Large intestine (tissue), 3 donors: ENCODE data around the gene TNN. TPM values are rescaled to one million over a fixed set of nuclear protein-coding genes. Genes with fewer than 3 reads are reported as not detected.
"Not testable (repeated sequence)": the region's sequence is repeated elsewhere in the genome, so short reads cannot be mapped to it uniquely, and the experiment has no call there.

Experiments
- DNase-seq, 2 donors: peaks; one replicate each; pipeline versions ENCODE4 v3.0.0 to v3.0.0-alpha.2; 2013
- H3K27ac ChIP-seq: one replicate; pipeline ENCODE4 v1.5.1; 2013; ENCODE audit warnings: low read length
- H3K27me3 ChIP-seq: 2 replicates; pipeline ENCODE4 v1.6.1; 2013; ENCODE audit warnings: low read length; ENCODE audit not compliant: control insufficient read depth, insufficient read depth
- H3K36me3 ChIP-seq: 2 replicates; pipeline ENCODE4 v1.6.1; 2013; ENCODE audit warnings: low read length; ENCODE audit not compliant: control insufficient read depth, insufficient read depth
- H3K4me1 ChIP-seq: one replicate; pipeline ENCODE4 v1.6.1; 2013; ENCODE audit warnings: low read length; ENCODE audit not compliant: control insufficient read depth, insufficient read depth
- H3K4me3 ChIP-seq: one replicate; pipeline ENCODE4 v1.5.1; 2013; ENCODE audit warnings: low read length
- H3K9me3 ChIP-seq: one replicate; pipeline ENCODE4 v1.6.1; 2013; ENCODE audit warnings: mild to moderate bottlenecking, low read depth, low read length, moderate library complexity; ENCODE audit not compliant: control insufficient read depth
- WGBS: methylation state at CpG from one replicate; pipeline ENCODE4 v1.1.5; 2013; ENCODE audit warnings: low lambda C conversion rate; ENCODE audit not compliant: insufficient coverage; 5-methylcytosine and 5-hydroxymethylcytosine counted together
- polyA plus RNA-seq: library from polyadenylated mRNA; unstranded; fragments of 120-200 nt; gene quantifications from one replicate; pipeline ENCODE4 v1.2.1, GENCODE V29; 2013

Gene TNN
- polyA plus RNA-seq, 1 donor, result 0.70 TPM

GRCh38 chr1:175037416-175037815, 30.2 kb upstream of the TNN start:
- no CpG with 5 or more reads among the region's 7 CpGs for WGBS
- Histone ChIP-seq H3K4me1 (no peaks in the 10 kb centered on the region), H3K9me3 (no peaks in the 10 kb centered on the region)

GRCh38 chr1:175040324-175040879, 27.2 kb upstream of the TNN start:
- Histone ChIP-seq H3K9me3 (no peaks in the 10 kb centered on the region), H3K27me3 (peaks cover 11% of the 10 kb centered on the region), H3K27ac (no peak overlapping the region), H3K4me3 (no peak overlapping the region), H3K4me1 (no peaks in the 10 kb centered on the region), H3K36me3 (no peaks in the 10 kb centered on the region)
- no peak for DNase-seq
- no CpG with 5 or more reads among the region's 4 CpGs for WGBS

More at GRCh38 chr1:175037416-175037815, 30.2 kb upstream of the TNN start:
- no peak for DNase-seq
- peaks cover 7% of the 10 kb centered on the region for H3K27me3 ChIP-seq
- no peak overlapping the region for H3K4me3 ChIP-seq
- no peaks in the 10 kb centered on the region for H3K36me3 ChIP-seq
- no peak overlapping the region for H3K27ac ChIP-seq

DNA sequence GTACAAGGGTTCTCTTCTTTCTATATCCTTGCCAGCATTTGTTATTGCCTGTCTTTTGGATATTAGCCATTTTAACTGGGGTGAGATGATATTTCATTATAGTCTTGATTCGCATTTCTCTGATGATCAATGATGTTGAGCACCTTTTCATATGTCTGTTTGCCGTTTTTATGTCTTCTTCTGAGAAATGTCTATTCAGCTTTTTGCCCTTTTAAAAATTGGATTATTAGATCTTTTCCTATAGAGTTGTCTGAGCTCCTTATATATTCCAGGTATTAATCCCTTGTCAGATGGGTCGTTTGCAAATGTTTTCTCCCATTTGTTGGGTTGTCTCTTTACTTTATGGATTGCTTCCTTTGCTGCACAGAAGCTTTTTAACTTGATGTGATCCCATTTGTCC, 25.0 kb upstream of the TNN start:
- peaks cover 11% of the 10 kb centered on the region for H3K27me3 ChIP-seq
- no peak overlapping the region for H3K4me3 ChIP-seq
- DNase-seq, result no peak
- H3K9me3 ChIP-seq, result no peaks in the 10 kb centered on the region
- no peaks in the 10 kb centered on the region for H3K36me3 ChIP-seq
- no peaks in the 10 kb centered on the region for H3K4me1 ChIP-seq
- WGBS, result 100% methylated on average over 2 of the region's 3 CpGs
- H3K27ac ChIP-seq, result no peak overlapping the region

- Histone ChIP-seq H3K4me3 (no peak overlapping the region), H3K4me1 (no peaks in the 10 kb centered on the region), H3K9me3 (no peaks in the 10 kb centered on the region), H3K36me3 (no peaks in the 10 kb centered on the region), H3K27me3 (peaks cover 11% of the 10 kb centered on the region), H3K27ac (no peak overlapping the region)
- 53% methylated on average over 3 of the region's 19 CpGs for WGBS
- no peak for DNase-seq
Observed at GRCh38 chr1:175043824-175044223, 23.8 kb upstream of the TNN start.

GRCh38 chr1:175044591-175044990, 23.0 kb upstream of the TNN start:
- DNase-seq, H3K4me3 ChIP-seq, H3K27ac ChIP-seq, H3K9me3 ChIP-seq, H3K4me1 ChIP-seq, H3K36me3 ChIP-seq: not testable (repeated sequence)
- H3K27me3 ChIP-seq, result peaks cover 13% of the 10 kb centered on the region
- no CpG with 5 or more reads among the region's 18 CpGs for WGBS

DNA sequence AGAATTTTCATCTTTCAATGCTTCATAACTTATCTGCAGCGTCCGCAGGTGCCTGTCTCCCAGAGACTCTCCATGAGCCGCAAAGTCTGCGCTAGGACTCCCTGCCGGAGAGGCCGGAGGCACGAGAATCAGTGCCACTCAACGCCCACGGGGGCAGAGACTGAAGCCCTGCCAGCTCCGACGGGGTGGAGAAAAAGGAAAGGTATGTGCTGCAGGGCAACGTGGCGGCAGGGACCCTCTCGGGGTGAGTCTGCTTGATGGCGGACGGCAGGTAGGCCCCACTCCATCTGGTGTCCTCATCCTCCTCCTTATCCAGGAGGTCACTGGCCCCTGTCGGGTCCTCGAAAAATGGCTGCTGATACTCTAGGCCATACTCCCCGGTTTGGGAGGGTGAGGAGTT, 22.5 kb upstream of the TNN start:
- H3K36me3 ChIP-seq, result no peaks in the 10 kb centered on the region
- no peaks in the 10 kb centered on the region for H3K4me1 ChIP-seq
- H3K4me3 ChIP-seq, result no peak overlapping the region
- WGBS, result no CpG with 5 or more reads among the region's 19 CpGs
- H3K27ac ChIP-seq, result no peak overlapping the region
- H3K27me3 ChIP-seq, result peaks cover 10% of the 10 kb centered on the region
- no peak for DNase-seq
- H3K9me3 ChIP-seq, result no peaks in the 10 kb centered on the region

DNA sequence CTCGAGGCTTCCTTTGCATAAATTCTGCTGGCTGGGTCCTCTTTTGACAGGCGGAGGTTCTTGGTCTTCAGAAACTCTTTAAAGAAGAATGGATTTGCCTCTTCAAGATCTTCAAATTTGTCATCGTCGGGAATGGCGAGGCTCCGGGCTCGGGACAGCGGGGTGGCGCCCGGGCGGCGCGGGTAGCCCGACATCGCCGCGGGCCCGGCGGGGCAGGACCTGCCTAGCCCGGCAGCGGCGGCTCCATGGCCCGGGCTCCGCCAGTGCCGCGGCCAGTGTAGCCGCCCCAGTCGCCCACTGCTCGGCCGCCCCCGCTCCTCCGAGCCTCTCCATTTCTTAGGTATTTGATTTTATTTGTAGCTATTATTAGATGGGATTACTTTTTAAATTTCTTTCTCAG, 22.1 kb upstream of the TNN start:
- no CpG with 5 or more reads among the region's 32 CpGs for WGBS
- Histone ChIP-seq H3K4me3 (no peak overlapping the region), H3K27ac (no peak overlapping the region), H3K27me3 (peaks cover 6% of the 10 kb centered on the region), H3K4me1 (no peaks in the 10 kb centered on the region), H3K9me3 (no peaks in the 10 kb centered on the region), H3K36me3 (no peaks in the 10 kb centered on the region)
- DNase-seq, result no peak

GRCh38 chr1:175050992-175051391, 16.6 kb upstream of the TNN start:
- DNase-seq, result no peak
- Histone ChIP-seq H3K27me3 (peaks cover 3% of the 10 kb centered on the region), H3K36me3 (no peaks in the 10 kb centered on the region), H3K9me3 (no peaks in the 10 kb centered on the region), H3K4me1 (no peaks in the 10 kb centered on the region), H3K4me3 (no peak overlapping the region), H3K27ac (no peak overlapping the region)
- no CpG with 5 or more reads among the region's 2 CpGs for WGBS

GRCh38 chr1:175054736-175055135, 12.9 kb upstream of the TNN start:
- DNase-seq, result no peak
- H3K36me3 ChIP-seq, result no peaks in the 10 kb centered on the region
- no peaks in the 10 kb centered on the region for H3K9me3 ChIP-seq
- H3K4me1 ChIP-seq, result no peaks in the 10 kb centered on the region
- no peak overlapping the region for H3K27ac ChIP-seq
- no CpG with 5 or more reads among the region's 3 CpGs for WGBS
- no peaks in the 10 kb centered on the region for H3K27me3 ChIP-seq
- no peak overlapping the region for H3K4me3 ChIP-seq

DNA sequence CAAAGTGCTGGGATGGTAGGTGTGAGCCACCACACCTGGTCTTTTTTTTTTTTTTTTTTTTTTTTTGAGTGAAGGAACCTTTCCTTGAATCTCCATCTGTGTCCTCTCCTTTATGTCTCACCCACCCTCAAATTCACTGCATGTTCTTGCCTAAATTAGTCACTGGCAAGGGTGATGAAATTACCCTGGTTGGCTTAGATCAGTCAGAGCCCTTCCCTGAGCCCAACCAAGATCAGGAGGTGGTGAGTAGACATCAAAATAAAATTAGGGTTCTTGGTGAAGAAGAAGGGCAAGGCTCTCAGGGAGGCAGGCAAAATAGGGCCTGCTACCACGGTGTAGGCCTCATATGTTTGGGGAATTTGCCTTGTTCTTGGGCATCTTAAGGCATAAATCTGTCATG, 5.3 kb upstream of the TNN start:
- H3K36me3 ChIP-seq, result no peaks in the 10 kb centered on the region
- no peak for DNase-seq
- peaks cover 5% of the 10 kb centered on the region for H3K27me3 ChIP-seq
- H3K27ac ChIP-seq, result no peak overlapping the region
- WGBS, result no CpG with 5 or more reads among the region's 1 CpG
- H3K4me1 ChIP-seq, result no peaks in the 10 kb centered on the region
- H3K9me3 ChIP-seq, result no peaks in the 10 kb centered on the region
- no peak overlapping the region for H3K4me3 ChIP-seq

GRCh38 chr1:175062858-175063257, 4.8 kb upstream of the TNN start:
- no peaks in the 10 kb centered on the region for H3K36me3 ChIP-seq
- H3K9me3 ChIP-seq, result no peaks in the 10 kb centered on the region
- no peak for DNase-seq
- 83% methylated on average over 1 of the region's 2 CpGs for WGBS
- no peaks in the 10 kb centered on the region for H3K4me1 ChIP-seq
- peaks cover 5% of the 10 kb centered on the region for H3K27me3 ChIP-seq
- H3K27ac ChIP-seq, result no peak overlapping the region
- H3K4me3 ChIP-seq, result no peak overlapping the region
